HAP-1 (cell line): ENCODE measurements around the gene TP73.

ENCODE experiments used
- DNase-seq, 2 experiments: peaks; one replicate each; pipeline ENCODE4 v3.0.0-alpha.2; 2016 to 2020; ENCODE audit warnings: low spot score in 2 of 2
- H3K27me3 ChIP-seq: fragments of 250-450 bp; sonication (Bioruptor Pico); 2 replicates; pipeline ENCODE4 v1.5.1; 2020; ENCODE audit warnings: low read depth, mild to moderate bottlenecking, moderate library complexity
- H3K36me3 ChIP-seq: fragments of 250-450 bp; sonication (Bioruptor Pico); replicated peaks from 2 replicates; pipeline ENCODE4 v1.5.1; 2020; ENCODE audit warnings: mild to moderate bottlenecking
- H3K4me1 ChIP-seq: fragments of 250-450 bp; sonication (Bioruptor Pico); 2 replicates; pipeline ENCODE4 v1.5.1; 2020; ENCODE audit warnings: mild to moderate bottlenecking
- H3K4me3 ChIP-seq: fragments of 250-450 bp; sonication (Bioruptor Pico); 2 replicates; pipeline ENCODE4 v1.5.1; 2020; ENCODE audit warnings: mild to moderate bottlenecking, moderate library complexity
- H3K9me3 ChIP-seq: fragments of 250-450 bp; sonication (Bioruptor Pico); 2 replicates; pipeline ENCODE4 v1.5.1; 2020; ENCODE audit warnings: mild to moderate bottlenecking, moderate library complexity
- in situ Hi-C: fragments of 300-500 bp; cut with MboI; formaldehyde crosslinking; loops from 3 replicates; pipeline ENCODE4 v1.14.3; 2020; ENCODE audit warnings: low sequenced_read_pairs, inconsistent platforms, mixed read lengths

TP73 gene

DNA sequence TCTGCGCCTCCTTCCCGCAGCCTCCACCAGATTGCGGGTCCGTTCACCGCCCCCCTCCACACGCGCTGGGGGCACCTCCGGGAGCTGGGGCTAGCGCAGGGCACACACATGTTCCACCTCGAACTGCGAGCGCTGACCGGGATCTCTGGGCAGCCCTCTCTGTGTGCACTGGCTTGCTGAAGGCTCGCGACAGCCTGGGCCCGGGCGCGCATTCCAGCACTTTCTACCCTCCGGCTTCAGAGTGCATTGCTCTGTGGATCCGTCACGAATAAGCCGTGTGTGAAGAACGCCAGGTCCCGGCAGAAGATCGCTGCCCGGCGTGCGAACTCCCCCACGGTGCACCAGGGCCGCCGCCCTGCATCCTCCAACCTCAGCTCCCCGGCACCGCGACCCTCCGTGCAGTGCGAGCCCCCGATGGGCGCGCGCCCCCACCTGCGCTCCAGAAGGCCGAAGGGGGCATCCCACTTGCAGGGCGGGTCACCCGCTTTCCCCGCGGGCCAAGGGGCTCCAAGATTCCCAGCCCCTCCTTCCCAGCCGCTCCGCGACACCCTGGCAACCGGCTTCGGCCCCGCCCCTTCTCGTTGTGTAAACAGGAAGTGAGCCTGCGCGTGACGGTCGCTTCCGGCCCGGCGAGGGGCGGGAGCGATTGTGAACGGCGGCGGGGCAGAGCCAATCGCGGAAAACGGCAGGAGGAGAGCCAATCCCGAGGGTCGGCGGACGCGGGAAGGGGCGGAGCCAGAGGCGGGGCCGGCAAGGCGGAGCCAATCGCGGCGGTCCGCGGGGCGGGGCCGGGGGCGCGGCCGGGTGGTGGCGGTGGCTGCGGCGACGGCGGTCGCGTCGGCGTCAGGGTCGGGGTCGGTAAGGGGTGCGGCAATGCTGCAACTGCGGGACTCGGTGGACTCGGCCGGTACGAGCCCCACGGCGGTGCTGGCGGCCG lies 27.8 kb upstream of the TP73 start, which contains the start of gene TPRG1L:
TSS of gene TPRG1L (plus strand) at position 816 of the 937 bp plus-strand sequence. CDS start at position 874, 58 bp downstream.
- Histone ChIP-seq H3K9me3 (no peaks in the 10 kb centered on the region), H3K27me3 (no peaks in the 10 kb centered on the region), H3K4me3 (peak within 1 kb of the TSS; percentile 93), H3K36me3 (peaks cover 5% of the 10 kb centered on the region; the same call in 1 of the 2 replicates), H3K4me1 (no peaks in the 10 kb centered on the region; the same call in 1 of the 2 replicates)
- in situ Hi-C loops: loop anchor here (5.0 kb wide), 2 partner anchors 57 to 172 kb away; partner anchors contain the start of gene ARHGEF16
- peak; percentile 94 to 99 for DNase-seq

DNA sequence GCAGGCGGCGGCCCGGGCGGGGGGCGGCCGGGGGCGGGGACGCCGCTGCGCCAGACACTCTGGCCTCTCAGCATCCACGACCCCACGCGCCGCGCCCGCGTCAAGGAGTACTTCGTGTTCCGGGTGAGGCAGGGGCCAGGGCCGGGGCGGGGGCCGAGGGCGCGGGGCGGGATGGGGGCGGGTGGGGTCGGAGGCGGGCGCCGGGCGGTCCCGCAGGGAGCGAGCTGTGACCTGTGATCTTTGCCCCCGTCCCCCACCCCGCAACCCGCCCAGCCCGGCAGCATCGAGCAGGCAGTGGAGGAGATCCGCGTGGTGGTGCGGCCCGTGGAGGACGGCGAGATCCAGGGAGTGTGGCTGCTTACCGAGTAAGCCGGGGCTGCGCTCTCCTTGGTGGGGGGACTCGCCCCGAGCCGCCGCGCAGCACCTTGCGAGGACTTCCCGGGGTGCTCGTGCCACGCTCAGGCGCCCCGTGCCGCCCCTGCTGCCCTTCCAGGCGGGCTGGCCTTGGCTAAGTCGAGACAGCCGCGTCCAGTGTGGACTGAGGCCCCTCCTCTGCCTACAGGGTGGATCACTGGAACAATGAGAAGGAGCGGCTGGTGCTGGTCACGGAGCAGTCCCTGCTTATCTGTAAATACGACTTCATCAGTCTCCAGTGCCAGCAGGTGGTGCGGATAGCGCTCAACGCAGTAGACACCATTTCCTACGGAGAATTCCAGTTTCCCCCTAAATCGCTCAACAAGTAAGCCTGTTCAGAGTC lies 27.0 kb upstream of the TP73 start:
- in situ Hi-C loops: no loop called here
- Histone ChIP-seq H3K4me3 (peak overlapping the region; percentile 93), H3K36me3 (peaks cover 5% of the 10 kb centered on the region), H3K4me1 (no peaks in the 10 kb centered on the region; the same call in 1 of the 2 replicates), H3K9me3 (no peaks in the 10 kb centered on the region), H3K27me3 (no peaks in the 10 kb centered on the region)
- DNase-seq: peak; percentile 9 to 40

DNA sequence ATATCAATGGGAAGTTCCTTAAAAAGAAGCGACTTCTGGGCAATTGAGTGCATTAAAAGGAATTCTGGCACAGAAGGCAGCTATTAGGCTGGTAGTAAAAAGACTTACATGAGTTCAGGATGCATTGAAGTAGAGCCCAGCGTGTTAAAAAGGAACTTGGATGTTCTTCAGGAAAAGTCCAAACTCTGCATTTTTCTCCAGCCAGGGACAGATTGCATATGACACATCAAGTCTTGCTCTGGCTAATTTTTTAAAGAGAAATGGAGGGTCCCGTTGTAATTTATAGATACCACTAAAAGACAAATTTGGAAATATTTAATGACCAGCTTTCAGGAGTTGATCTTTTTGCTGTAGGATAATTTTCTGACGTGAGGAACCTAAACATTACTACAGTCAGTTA lies 26.3 kb upstream of the TP73 start:
- no peaks in the 10 kb centered on the region for H3K9me3 ChIP-seq
- H3K4me3 ChIP-seq: peak overlapping the region; percentile 93
- no peak for DNase-seq
- H3K36me3 ChIP-seq: peaks cover 5% of the 10 kb centered on the region
- no peaks in the 10 kb centered on the region; the same call in 1 of the 2 replicates for H3K4me1 ChIP-seq
- no peaks in the 10 kb centered on the region for H3K27me3 ChIP-seq
- in situ Hi-C loops: no loop called here

DNA sequence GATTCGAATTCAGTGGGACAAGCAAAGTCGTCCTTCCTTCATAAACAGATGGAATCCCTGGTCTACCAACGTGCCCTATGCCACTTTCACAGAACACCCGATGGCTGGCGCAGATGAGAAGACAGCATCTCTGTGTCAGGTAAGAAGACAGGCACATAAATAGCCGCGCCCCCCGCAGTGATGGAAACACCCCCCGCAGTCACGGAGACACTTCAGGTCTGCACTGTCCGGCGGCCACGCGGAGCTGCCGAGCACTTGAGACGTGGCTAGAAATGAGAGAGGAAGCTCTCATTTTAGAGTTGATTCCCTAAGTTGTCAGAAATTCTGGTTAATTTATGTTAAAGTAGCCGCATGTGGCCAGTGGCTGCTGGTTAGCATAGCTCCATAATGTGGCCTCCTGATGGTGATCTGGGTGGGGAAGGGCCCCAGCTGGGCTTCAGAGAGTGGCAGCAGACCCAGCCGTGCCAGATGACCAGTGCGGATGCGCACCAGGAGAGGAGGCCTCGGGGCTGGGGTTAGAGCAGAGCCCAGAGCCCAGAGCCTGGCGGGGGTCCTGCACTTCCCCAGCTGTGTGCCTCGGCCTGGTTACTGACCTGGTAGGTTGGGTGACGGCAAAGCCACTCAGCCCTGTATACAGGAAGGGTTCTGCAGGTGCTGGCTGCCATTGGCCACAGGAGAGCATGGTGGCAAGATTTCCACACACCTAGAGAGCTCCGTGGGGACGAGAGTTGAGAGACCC lies 24.6 kb upstream of the TP73 start:
- Histone ChIP-seq H3K36me3 (peaks cover 5% of the 10 kb centered on the region), H3K4me3 (no peak overlapping the region), H3K27me3 (no peaks in the 10 kb centered on the region), H3K4me1 (no peaks in the 10 kb centered on the region; the same call in 1 of the 2 replicates), H3K9me3 (no peaks in the 10 kb centered on the region)
- no peak for DNase-seq
- in situ Hi-C loops: no loop called here

DNA sequence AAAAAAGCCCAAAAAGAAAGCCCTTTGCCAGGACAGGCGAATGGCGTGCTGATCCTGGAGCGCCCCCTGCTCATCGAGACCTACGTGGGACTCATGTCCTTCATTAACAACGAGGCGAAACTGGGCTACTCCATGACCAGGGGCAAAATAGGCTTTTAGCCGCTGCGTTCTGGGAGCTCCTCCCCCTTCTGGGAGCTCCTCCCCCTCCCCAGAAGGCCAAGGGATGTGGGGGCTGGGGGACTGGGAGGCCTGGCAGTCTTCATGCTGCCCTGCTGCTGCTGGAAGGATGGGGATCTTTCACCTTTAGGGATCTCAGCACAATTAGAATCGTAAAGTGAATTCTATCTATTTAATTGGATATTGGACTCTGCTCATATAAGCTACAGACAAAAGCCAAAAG lies 23.9 kb upstream of the TP73 start:
- H3K4me3 ChIP-seq: no peak overlapping the region
- H3K36me3 ChIP-seq: peaks cover 9% of the 10 kb centered on the region
- H3K27me3 ChIP-seq: no peaks in the 10 kb centered on the region
- in situ Hi-C loops: no loop called here
- no peak for DNase-seq
- no peaks in the 10 kb centered on the region; the same call in 1 of the 2 replicates for H3K4me1 ChIP-seq
- H3K9me3 ChIP-seq: no peaks in the 10 kb centered on the region

DNA sequence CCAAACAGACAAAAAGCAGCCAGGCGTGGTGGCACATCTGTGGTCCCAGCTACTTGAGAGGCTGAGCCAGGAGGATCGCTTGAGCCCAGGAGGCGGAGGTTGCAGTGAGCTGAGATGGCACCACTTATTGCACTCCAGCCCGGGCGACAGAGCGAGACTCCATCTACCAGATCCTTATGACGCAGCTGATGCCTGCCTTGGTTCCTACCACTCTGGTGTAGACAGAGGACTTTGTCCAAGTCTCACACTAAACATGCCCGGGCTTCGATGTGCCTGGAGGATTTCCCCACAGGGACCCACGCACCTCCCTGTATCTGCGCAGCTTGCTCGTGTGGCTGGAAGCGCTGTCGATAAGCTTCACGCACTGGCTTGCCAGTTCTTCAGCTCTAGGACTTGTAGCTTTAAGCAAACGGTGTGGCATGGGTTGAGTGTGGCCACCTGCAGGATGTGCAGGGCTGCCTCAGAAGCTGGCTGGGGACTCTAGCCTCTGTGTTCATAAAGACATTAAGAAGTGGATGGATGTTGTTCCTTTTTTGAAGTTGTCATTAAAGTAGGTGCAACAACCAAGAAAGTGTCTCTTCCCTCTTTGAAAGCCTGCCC lies 22.7 kb upstream of the TP73 start:
- in situ Hi-C loops: no loop called here
- no peak for DNase-seq
- Histone ChIP-seq H3K4me1 (no peaks in the 10 kb centered on the region), H3K27me3 (no peaks in the 10 kb centered on the region), H3K9me3 (no peaks in the 10 kb centered on the region), H3K4me3 (no peak overlapping the region), H3K36me3 (peaks cover 15% of the 10 kb centered on the region)

DNA sequence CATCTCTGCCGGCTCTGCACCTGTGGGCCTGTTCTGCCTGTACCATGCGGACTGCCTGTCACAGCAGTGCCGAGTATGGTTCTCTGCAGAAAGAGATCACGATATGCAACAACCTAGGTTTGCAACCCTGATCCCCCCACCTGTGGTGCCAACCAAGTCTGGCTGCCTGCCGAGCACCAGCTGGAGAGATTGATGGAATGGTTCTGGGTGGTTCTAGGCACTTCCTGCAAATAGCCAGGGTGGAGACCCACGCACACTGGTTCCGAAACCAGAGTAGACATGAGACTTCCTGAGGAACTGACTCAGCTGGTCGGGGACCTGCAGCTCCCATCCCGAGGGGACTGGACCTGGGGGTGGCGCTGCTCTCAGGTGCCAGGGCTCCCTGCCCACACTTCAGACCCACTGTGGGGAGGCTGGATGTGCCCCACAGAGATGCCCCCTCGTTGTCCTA lies 22.1 kb upstream of the TP73 start:
- peaks cover 20% of the 10 kb centered on the region for H3K36me3 ChIP-seq
- H3K4me3 ChIP-seq: no peak overlapping the region
- in situ Hi-C loops: no loop called here

DNA sequence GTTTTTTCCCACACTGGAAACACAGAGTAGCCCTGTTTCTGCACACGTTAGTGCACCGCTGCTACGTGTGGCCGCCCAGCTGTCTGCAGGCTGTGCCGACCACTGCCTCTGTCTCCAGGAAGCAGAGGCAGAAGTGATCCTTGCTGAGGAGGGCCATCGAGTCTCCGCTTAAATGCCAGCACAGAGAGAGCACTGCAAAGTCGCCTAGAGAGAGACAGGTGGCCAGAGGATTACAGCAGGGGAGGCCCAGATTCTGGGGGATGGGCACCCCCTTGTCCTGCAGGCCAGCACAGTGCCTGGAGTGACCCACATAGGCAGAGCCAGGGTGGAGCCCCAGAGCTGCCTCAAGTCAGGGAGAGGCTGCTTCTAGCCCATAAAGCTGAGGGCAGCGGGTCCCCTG lies 21.4 kb upstream of the TP73 start:
- Histone ChIP-seq H3K27me3 (no peaks in the 10 kb centered on the region), H3K9me3 (no peaks in the 10 kb centered on the region), H3K36me3 (peaks cover 26% of the 10 kb centered on the region), H3K4me3 (no peak overlapping the region), H3K4me1 (no peaks in the 10 kb centered on the region)
- in situ Hi-C loops: no loop called here
- DNase-seq: no peak

More for the DNA sequence above, 22.1 kb upstream of the TP73 start:
- Histone ChIP-seq H3K4me1 (no peaks in the 10 kb centered on the region), H3K9me3 (no peaks in the 10 kb centered on the region), H3K27me3 (no peaks in the 10 kb centered on the region)
- no peak for DNase-seq

DNA sequence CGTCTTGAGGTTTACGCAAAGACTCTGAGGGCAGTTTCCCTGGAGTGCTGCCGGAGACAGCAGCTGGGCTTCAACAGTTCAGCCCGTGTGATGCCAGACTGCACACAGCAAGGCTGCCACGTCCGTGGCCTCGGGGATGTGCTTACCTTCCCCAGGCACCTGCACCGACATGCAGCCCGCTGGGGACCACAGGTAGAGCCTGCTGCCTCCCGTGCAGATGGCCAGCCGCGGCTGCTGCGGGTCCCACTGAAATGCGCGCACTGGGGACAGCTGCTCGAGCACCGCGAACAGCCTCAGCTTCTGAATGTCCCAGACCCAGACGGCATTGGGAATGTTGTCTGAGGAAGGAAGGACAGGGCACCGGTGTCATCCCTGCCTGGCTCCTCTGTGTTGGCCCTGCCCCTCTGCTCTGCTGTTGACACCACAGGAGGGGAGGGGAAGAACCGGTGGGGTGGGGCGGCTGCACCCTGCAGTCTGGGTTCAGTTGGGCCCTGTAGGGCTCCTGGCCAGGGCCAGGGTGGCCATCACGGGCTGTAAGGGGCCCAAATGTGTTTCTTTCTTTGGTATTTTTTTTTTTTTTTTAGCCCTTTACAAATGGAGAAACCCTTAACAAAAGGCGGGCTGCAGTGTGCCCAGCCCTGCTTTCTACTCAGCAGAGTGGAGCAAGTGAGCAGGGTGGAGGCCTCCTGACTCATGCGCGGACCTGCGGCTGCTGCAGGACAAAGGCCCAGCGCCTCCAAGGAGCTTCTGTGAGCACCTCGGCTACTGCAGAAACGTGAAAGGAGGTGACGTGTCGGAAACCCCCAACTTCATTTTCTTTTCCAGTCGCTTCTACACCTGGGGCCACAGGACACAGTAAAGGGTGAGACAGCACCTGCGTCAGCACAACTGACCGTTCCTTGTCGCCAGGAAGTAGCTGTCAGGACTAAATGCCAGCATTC lies 20.7 kb upstream of the TP73 start:
- no peaks in the 10 kb centered on the region for H3K9me3 ChIP-seq
- DNase-seq: no peak
- H3K4me3 ChIP-seq: no peak overlapping the region
- no peaks in the 10 kb centered on the region for H3K27me3 ChIP-seq
- in situ Hi-C loops: no loop called here
- H3K36me3 ChIP-seq: peaks cover 29% of the 10 kb centered on the region
- no peaks in the 10 kb centered on the region for H3K4me1 ChIP-seq

DNA sequence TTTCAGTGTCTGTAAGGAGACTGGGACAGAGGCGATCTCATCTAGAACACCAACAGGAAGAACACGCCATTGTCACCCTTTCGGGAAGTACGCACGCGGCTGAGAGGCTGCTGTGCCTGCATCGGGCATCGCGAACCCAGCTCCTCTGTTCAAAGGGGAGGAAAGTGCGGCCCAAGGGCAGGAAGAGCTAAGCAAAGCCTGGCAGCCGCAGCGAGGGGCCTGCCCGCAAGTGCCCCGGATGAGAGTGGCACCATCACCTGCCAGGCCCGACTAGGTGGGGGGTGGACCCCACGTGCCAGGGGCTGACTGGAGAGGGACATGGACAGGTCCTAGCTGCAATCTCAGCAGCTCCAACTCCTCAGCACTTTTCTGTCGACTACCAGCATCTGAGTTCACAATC lies 20.0 kb upstream of the TP73 start:
- Histone ChIP-seq H3K36me3 (peaks cover 34% of the 10 kb centered on the region), H3K27me3 (no peaks in the 10 kb centered on the region), H3K9me3 (no peaks in the 10 kb centered on the region), H3K4me3 (no peak overlapping the region), H3K4me1 (no peaks in the 10 kb centered on the region)
- in situ Hi-C loops: no loop called here
- DNase-seq: no peak

DNA sequence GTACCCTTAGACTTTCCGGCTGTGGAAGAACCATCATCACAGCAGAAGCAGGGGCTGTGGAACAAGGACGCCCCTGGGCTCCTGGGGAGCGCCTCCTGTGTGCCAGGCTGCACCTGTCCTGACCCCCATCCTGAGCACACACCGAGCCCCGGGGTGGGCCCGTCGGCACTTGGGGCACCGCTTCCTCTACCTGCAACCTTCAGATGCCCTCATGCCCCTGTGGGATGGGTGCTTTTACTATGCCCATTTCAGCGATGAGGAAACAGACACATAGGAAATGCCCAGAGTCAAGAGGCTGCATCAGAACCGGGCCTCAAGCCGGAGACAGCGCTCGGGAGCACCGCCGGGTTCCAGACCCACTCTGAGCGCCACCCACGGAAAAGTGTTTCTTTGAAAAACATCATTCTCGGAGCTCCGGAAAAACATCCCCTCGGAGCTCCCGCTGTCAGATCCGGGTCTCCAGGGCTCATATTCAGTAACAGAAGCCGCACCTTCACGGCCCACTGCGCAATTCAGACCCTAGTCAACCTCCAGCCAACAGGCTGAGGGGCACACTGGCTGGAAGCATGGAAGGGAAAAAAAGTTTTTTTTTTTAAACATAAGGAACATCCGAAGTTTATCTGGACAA lies 19.5 kb upstream of the TP73 start:
- no peaks in the 10 kb centered on the region for H3K4me1 ChIP-seq
- DNase-seq: no peak
- H3K27me3 ChIP-seq: no peaks in the 10 kb centered on the region
- in situ Hi-C loops: no loop called here
- H3K36me3 ChIP-seq: peaks cover 35% of the 10 kb centered on the region
- H3K4me3 ChIP-seq: no peak overlapping the region
- no peaks in the 10 kb centered on the region for H3K9me3 ChIP-seq
